EL (cell line): Measurements from ENCODE around the gene DLGAP3.

ENCODE experiments used
- DNase-seq: peaks from one replicate; pipeline ENCODE4 v3.0.0-alpha.2; 2016

The DLGAP3 gene

GRCh38 chr1:34928699-34929496 is 552 bp downstream of the DLGAP3 start:
- no peak for DNase-seq

GRCh38 chr1:34928066-34928696 is 1.3 kb downstream of the DLGAP3 start:
- DNase-seq: no peak

GRCh38 chr1:34927316-34927715 is 2.1 kb downstream of the DLGAP3 start:
- DNase-seq: no peak

GRCh38 chr1:34926894-34927293 is 2.6 kb downstream of the DLGAP3 start:
- no peak for DNase-seq

GRCh38 chr1:34926156-34926555 is 3.3 kb downstream of the DLGAP3 start:
- no peak for DNase-seq

GRCh38 chr1:34925730-34926129 is 3.7 kb downstream of the DLGAP3 start:
- DNase-seq: no peak

- peak; percentile 64 for DNase-seq
Measured at GRCh38 chr1:34924759-34925555, 4.5 kb downstream of the DLGAP3 start.

- no peak for DNase-seq
Measured at GRCh38 chr1:34923490-34923889, 6.0 kb downstream of the DLGAP3 start.

- DNase-seq: no peak
Measured at GRCh38 chr1:34918977-34919561, 10.4 kb downstream of the DLGAP3 start.

- DNase-seq: no peak
Measured at GRCh38 chr1:34918386-34918976, 11.0 kb downstream of the DLGAP3 start.

GRCh38 chr1:34917017-34917416 is 12.4 kb downstream of the DLGAP3 start:
- DNase-seq: no peak

GRCh38 chr1:34916104-34916503 is 13.3 kb downstream of the DLGAP3 start:
- DNase-seq: no peak

GRCh38 chr1:34915521-34915920 is 13.9 kb downstream of the DLGAP3 start:
- DNase-seq: no peak

GRCh38 chr1:34914958-34915357 is 14.5 kb downstream of the DLGAP3 start:
- no peak for DNase-seq

GRCh38 chr1:34911465-34911864 is 18.0 kb downstream of the DLGAP3 start:
- DNase-seq: no peak

GRCh38 chr1:34910425-34910824 is 19.0 kb downstream of the DLGAP3 start:
- no peak for DNase-seq

GRCh38 chr1:34908369-34908768 is 21.1 kb downstream of the DLGAP3 start:
- DNase-seq: no peak

- DNase-seq: no peak
Measured at GRCh38 chr1:34907487-34908090, 21.9 kb downstream of the DLGAP3 start.

GRCh38 chr1:34906756-34907155 is 22.7 kb downstream of the DLGAP3 start:
- no peak for DNase-seq

GRCh38 chr1:34906222-34906621 is 23.2 kb downstream of the DLGAP3 start:
- no peak for DNase-seq

GRCh38 chr1:34905098-34905459 is 24.4 kb downstream of the DLGAP3 start:
- no peak for DNase-seq

GRCh38 chr1:34904236-34905097 is 25.0 kb downstream of the DLGAP3 start:
- DNase-seq: no peak
